ENCODE data around the gene UTY.
"Not testable (repeated sequence)": the region's sequence is repeated elsewhere in the genome, so short reads cannot be mapped to it uniquely, and the experiment has no call there.

UTY gene

GRCh38 chrY:13300795-13301194, 179.0 kb downstream of the UTY start:
- no peak overlapping the region for H3K27ac Mint-ChIP-seq
- H3K4me1 Mint-ChIP-seq (ENCODE audit: low read depth), result peaks cover 3% of the 10 kb centered on the region
- H3K9me3 Mint-ChIP-seq, result no peaks in the 10 kb centered on the region
- H3K4me3 Mint-ChIP-seq, result no peak overlapping the region
- H3K36me3 Mint-ChIP-seq (ENCODE audit: low read depth), result peaks cover 18% of the 10 kb centered on the region
- H3K27me3 Mint-ChIP-seq (ENCODE audit: low read depth), result no peaks in the 10 kb centered on the region

GRCh38 chrY:13299411-13299810, 180.4 kb downstream of the UTY start:
- Mint-ChIP-seq H3K4me1 (ENCODE audit: low read depth) (no peaks in the 10 kb centered on the region), H3K27ac (no peak overlapping the region), H3K9me3 (no peaks in the 10 kb centered on the region), H3K27me3 (ENCODE audit: low read depth) (no peaks in the 10 kb centered on the region), H3K36me3 (ENCODE audit: low read depth) (peaks cover 20% of the 10 kb centered on the region), H3K4me3 (no peak overlapping the region)

GRCh38 chrY:13296176-13296890, 183.5 kb downstream of the UTY start:
- no peaks in the 10 kb centered on the region for H3K4me1 Mint-ChIP-seq (ENCODE audit: low read depth)
- no peak overlapping the region for H3K27ac Mint-ChIP-seq
- H3K27me3 Mint-ChIP-seq (ENCODE audit: low read depth), result no peaks in the 10 kb centered on the region
- peaks cover 35% of the 10 kb centered on the region for H3K36me3 Mint-ChIP-seq (ENCODE audit: low read depth)
- H3K4me3 Mint-ChIP-seq, result no peak overlapping the region
- H3K9me3 Mint-ChIP-seq, result peaks cover under 1% of the 10 kb centered on the region

- no peaks in the 10 kb centered on the region for H3K4me1 Mint-ChIP-seq (ENCODE audit: low read depth)
- no peak overlapping the region for H3K27ac Mint-ChIP-seq
- peaks cover 42% of the 10 kb centered on the region for H3K36me3 Mint-ChIP-seq (ENCODE audit: low read depth)
- H3K4me3 Mint-ChIP-seq, result no peak overlapping the region
- no peaks in the 10 kb centered on the region for H3K27me3 Mint-ChIP-seq (ENCODE audit: low read depth)
- peaks cover 7% of the 10 kb centered on the region for H3K9me3 Mint-ChIP-seq
Observed at GRCh38 chrY:13295026-13295425, 184.8 kb downstream of the UTY start.

GRCh38 chrY:13291199-13291598, 188.6 kb downstream of the UTY start:
- H3K36me3 Mint-ChIP-seq (ENCODE audit: low read depth), result peaks cover 51% of the 10 kb centered on the region

GRCh38 chrY:13282151-13283054, 197.4 kb downstream of the UTY start:
- H3K4me3 Mint-ChIP-seq; H3K27me3 Mint-ChIP-seq (ENCODE audit: low read depth); H3K9me3 Mint-ChIP-seq; H3K4me1 Mint-ChIP-seq (ENCODE audit: low read depth); H3K27ac Mint-ChIP-seq: not testable (repeated sequence)
- H3K36me3 Mint-ChIP-seq (ENCODE audit: low read depth), result peaks cover 22% of the 10 kb centered on the region

More at GRCh38 chrY:13291199-13291598, 188.6 kb downstream of the UTY start:
- Mint-ChIP-seq H3K27me3 (ENCODE audit: low read depth) (no peaks in the 10 kb centered on the region), H3K4me3 (no peak overlapping the region), H3K27ac (no peak overlapping the region), H3K4me1 (ENCODE audit: low read depth) (no peaks in the 10 kb centered on the region), H3K9me3 (peaks cover 14% of the 10 kb centered on the region)

- H3K27me3 Mint-ChIP-seq (ENCODE audit: low read depth), result no peaks in the 10 kb centered on the region
- H3K4me3 Mint-ChIP-seq, result no peak overlapping the region
- peaks cover 19% of the 10 kb centered on the region for H3K36me3 Mint-ChIP-seq (ENCODE audit: low read depth)
- no peaks in the 10 kb centered on the region for H3K9me3 Mint-ChIP-seq
- no peak overlapping the region for H3K27ac Mint-ChIP-seq
- peaks cover 4% of the 10 kb centered on the region for H3K4me1 Mint-ChIP-seq (ENCODE audit: low read depth)
Observed at GRCh38 chrY:13279561-13279960, 200.3 kb downstream of the UTY start.

GRCh38 chrY:13271706-13272105, 208.1 kb downstream of the UTY start:
- no peak overlapping the region for H3K4me3 Mint-ChIP-seq
- peaks cover 36% of the 10 kb centered on the region for H3K36me3 Mint-ChIP-seq (ENCODE audit: low read depth)
- H3K27ac Mint-ChIP-seq, result no peak overlapping the region
- H3K9me3 Mint-ChIP-seq, result peaks cover 8% of the 10 kb centered on the region
- H3K4me1 Mint-ChIP-seq (ENCODE audit: low read depth), result peaks cover 1% of the 10 kb centered on the region
- H3K27me3 Mint-ChIP-seq (ENCODE audit: low read depth), result no peaks in the 10 kb centered on the region

- peaks cover 16% of the 10 kb centered on the region for H3K36me3 Mint-ChIP-seq (ENCODE audit: low read depth)
- not testable (repeated sequence) for H3K9me3 Mint-ChIP-seq; H3K4me3 Mint-ChIP-seq; H3K27ac Mint-ChIP-seq; H3K27me3 Mint-ChIP-seq (ENCODE audit: low read depth); H3K4me1 Mint-ChIP-seq (ENCODE audit: low read depth)
Observed at GRCh38 chrY:13253941-13254440, 225.8 kb downstream of the UTY start.

GRCh38 chrY:13250421-13250820, 229.4 kb downstream of the UTY start:
- H3K36me3 Mint-ChIP-seq (ENCODE audit: low read depth), result peaks cover 6% of the 10 kb centered on the region
- H3K4me3 Mint-ChIP-seq, result no peak overlapping the region
- no peaks in the 10 kb centered on the region for H3K4me1 Mint-ChIP-seq (ENCODE audit: low read depth)
- no peaks in the 10 kb centered on the region for H3K27me3 Mint-ChIP-seq (ENCODE audit: low read depth)
- H3K27ac Mint-ChIP-seq, result no peak overlapping the region
- H3K9me3 Mint-ChIP-seq, result no peaks in the 10 kb centered on the region

GRCh38 chrY:13243716-13244115, 236.1 kb downstream of the UTY start:
- no peak overlapping the region for H3K4me3 Mint-ChIP-seq
- no peaks in the 10 kb centered on the region for H3K27me3 Mint-ChIP-seq (ENCODE audit: low read depth)
- no peaks in the 10 kb centered on the region for H3K4me1 Mint-ChIP-seq (ENCODE audit: low read depth)
- no peak overlapping the region for H3K27ac Mint-ChIP-seq
- H3K36me3 Mint-ChIP-seq (ENCODE audit: low read depth), result peaks cover 15% of the 10 kb centered on the region
- H3K9me3 Mint-ChIP-seq, result peaks cover 7% of the 10 kb centered on the region

GRCh38 chrY:13233901-13234300, 245.9 kb downstream of the UTY start:
- no peak overlapping the region for H3K4me3 Mint-ChIP-seq
- no peaks in the 10 kb centered on the region for H3K27me3 Mint-ChIP-seq (ENCODE audit: low read depth)
- H3K9me3 Mint-ChIP-seq, result peaks cover 3% of the 10 kb centered on the region
- H3K4me1 Mint-ChIP-seq (ENCODE audit: low read depth), result peaks cover 8% of the 10 kb centered on the region
- H3K36me3 Mint-ChIP-seq (ENCODE audit: low read depth), result peaks cover 21% of the 10 kb centered on the region
- no peak overlapping the region for H3K27ac Mint-ChIP-seq

- peaks cover 13% of the 10 kb centered on the region for H3K36me3 Mint-ChIP-seq (ENCODE audit: low read depth)
- H3K4me1 Mint-ChIP-seq (ENCODE audit: low read depth), result peaks cover 8% of the 10 kb centered on the region
- H3K4me3 Mint-ChIP-seq, result no peak overlapping the region
- no peaks in the 10 kb centered on the region for H3K27me3 Mint-ChIP-seq (ENCODE audit: low read depth)
- no peak overlapping the region for H3K27ac Mint-ChIP-seq
- peaks cover 3% of the 10 kb centered on the region for H3K9me3 Mint-ChIP-seq
Observed at GRCh38 chrY:13233118-13233517, 246.7 kb downstream of the UTY start.

GRCh38 chrY:13227354-13227953, 252.4 kb downstream of the UTY start:
- no peaks in the 10 kb centered on the region for H3K36me3 Mint-ChIP-seq (ENCODE audit: low read depth)
- H3K9me3 Mint-ChIP-seq, result no peaks in the 10 kb centered on the region
- no peak overlapping the region for H3K27ac Mint-ChIP-seq
- peaks cover 4% of the 10 kb centered on the region for H3K4me1 Mint-ChIP-seq (ENCODE audit: low read depth)
- no peaks in the 10 kb centered on the region for H3K27me3 Mint-ChIP-seq (ENCODE audit: low read depth)
- no peak overlapping the region for H3K4me3 Mint-ChIP-seq

All from T-helper 1 cell treated with Interleukin-12 subunit alpha and Interleukin-12 subunit beta and Interleukin-4 antibody, amounts not matched to agents 30 μg/mL and 1 μg/mL, for 36 hours (primary cell).